Breast epithelium (tissue), 3 donors: ENCODE data around the gene PFN1.

Source experiments
- CTCF ChIP-seq, 3 donors: fragments of 450-650 bp; IDR thresholded peaks; one replicate each; pipeline ENCODE4 v1.5.1; 2016 to 2017; ENCODE audit warnings: antibody characterized with exemption in 3 of 3, mild to moderate bottlenecking in 3 of 3, moderate library complexity in 3 of 3
- POLR2A ChIP-seq: fragments of 450-650 bp; IDR thresholded peaks from one replicate; pipeline ENCODE4 v1.6.1; 2016; ENCODE audit warnings: antibody characterized with exemption, mild to moderate bottlenecking, moderate library complexity

DNA sequence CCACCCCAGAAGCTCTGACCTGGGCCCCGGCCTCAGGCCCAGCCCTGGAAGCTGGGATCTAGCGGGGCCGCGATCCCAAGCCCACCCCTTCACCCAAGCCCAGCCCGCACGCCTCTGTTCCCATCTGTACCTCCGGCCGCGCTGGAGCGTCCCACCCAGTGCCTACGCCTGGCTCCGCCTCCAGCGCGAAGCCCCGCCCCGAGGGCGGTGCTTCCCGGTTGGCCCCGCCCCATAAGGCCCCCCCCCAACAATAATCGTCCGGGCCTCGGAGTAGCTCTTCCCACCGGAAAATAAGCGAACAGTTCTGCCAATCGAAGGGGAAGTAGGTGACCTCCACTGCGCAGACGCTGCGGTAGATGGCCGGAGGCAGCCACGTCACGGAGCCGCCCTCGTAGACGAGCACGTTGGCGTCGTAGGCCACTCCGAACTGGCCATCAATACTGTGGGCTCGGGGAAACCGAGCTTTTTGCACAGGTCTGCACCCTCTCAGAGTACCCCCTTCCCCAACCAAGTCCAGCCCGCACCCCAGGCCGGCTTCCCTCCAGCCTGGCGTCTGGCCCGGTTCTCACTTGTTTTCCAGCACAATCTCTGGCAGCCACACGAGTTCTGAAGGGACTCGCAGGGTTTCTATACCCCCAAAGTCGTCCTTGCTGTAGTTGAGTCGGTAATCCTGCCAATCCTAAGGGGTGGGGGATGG is 46.5 kb downstream of the PFN1 start:
- TF ChIP-seq CTCF (IDR thresholded peaks at IDR 0.05) (no peak), POLR2A (no peak)
